GM19324 (cell line): ENCODE measurements around the gene TACSTD2.
"Not testable (repeated sequence)": the region's sequence is repeated elsewhere in the genome, so short reads cannot be mapped to it uniquely, and the experiment has no call there.

Experiments
- ATAC-seq: cut with Tn5 transposase; IDR thresholded peaks from one replicate; pipeline ENCODE4 v1.9.1; 2021; ENCODE audit warnings: mild to moderate bottlenecking, moderate library complexity; ENCODE audit not compliant: unreplicated experiment, low FRiP score

Gene TACSTD2, protein sequence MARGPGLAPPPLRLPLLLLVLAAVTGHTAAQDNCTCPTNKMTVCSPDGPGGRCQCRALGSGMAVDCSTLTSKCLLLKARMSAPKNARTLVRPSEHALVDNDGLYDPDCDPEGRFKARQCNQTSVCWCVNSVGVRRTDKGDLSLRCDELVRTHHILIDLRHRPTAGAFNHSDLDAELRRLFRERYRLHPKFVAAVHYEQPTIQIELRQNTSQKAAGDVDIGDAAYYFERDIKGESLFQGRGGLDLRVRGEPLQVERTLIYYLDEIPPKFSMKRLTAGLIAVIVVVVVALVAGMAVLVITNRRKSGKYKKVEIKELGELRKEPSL

DNA sequence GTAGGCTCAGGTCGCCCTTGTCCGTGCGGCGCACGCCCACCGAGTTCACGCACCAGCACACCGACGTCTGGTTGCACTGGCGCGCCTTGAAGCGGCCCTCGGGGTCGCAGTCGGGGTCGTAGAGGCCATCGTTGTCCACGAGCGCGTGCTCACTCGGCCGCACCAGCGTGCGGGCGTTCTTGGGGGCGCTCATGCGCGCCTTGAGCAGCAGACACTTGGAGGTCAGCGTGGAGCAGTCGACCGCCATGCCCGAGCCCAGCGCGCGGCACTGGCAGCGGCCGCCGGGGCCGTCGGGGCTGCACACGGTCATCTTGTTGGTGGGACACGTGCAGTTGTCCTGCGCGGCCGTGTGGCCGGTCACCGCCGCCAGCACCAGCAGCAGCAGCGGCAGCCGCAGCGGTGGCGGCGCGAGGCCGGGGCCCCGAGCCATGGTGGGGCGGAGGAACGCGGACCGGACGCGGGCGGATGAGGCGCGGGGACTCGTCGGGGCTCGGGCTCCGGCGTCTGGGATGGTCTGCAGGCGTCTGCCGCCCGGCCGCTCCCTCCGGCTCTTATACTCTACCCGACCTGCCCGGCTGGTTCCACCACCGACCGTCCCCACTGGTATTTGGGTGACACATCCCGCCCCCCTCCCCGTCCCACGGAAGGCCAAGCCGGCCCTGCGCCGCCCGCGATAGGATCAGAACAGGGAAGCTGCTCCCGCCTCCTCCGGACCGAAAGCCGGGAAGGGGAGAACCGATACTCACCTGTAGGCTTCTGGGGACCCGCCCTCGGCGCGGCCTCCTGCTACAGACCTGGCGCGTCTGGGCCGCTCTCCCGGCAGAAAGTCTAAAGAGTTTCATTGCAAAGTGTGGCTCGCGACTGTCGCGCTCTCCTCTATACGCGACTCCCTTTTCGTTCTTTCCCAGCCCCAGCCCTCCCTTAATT, at the start of gene TACSTD2:
TSS of gene TACSTD2 (minus strand) at position 526 of the 927 bp plus-strand sequence. CDS start at position 430, 96 bp downstream.
- no peak for ATAC-seq

DNA sequence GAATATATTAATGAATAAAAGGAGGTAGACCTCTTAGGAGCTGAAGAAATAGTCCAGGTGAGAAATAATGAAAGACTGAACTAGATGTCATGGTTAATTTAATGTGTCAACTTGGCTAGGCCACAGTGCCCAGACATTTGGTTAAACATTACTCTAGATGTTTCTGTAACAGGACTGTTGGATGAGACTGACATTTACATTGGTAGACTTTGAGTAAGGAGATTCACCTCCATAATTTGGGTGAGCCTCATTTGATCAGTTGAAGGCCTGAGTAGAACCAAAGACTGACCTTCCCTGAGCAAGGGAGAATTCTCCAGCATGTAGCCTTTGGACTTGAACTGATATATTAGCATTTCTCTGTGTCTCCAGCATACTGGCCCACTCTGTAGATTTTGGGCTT, 49.2 kb upstream of the TACSTD2 start:
- no peak for ATAC-seq

DNA sequence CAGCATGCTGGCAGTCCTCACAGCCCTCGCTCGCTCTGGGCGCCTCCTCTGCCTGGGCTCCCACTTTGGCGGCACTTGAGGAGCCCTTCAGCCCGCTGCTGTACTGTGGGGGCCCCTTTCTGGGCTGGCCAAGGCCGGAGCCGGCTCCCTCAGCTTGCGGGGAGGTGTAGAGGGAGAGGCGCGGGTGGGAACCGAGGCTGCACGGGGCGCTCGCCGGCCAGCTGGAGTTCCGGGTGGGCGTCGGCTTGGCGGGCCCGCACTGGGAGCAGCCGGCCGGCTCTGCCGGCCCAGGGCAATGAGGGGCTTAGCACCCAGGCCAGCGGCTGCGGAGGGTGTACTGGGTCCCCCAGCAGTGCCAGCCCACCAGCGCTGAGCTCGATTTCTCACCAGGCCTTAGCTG, 46.2 kb upstream of the TACSTD2 start:
- not testable (repeated sequence) for ATAC-seq

DNA sequence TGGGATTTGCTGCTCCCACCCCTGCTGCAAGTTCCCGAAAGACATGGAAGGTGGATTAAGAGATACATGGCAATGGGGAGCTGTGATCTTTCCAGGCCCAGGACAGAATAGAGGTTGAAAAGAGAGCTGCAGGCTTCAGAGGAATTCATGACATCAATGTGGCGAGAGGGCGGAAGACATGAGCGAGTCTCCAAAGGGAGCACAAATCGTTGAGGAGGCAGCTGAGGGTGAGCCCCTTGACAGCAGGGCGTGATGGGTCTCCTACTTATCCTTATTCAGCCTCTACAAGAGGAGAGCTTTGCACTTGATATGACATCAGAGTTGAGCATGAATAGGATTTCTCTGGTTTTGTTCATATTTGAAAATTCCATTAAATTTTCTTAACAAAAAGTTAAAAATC, 45.5 kb upstream of the TACSTD2 start:
- no peak for ATAC-seq

DNA sequence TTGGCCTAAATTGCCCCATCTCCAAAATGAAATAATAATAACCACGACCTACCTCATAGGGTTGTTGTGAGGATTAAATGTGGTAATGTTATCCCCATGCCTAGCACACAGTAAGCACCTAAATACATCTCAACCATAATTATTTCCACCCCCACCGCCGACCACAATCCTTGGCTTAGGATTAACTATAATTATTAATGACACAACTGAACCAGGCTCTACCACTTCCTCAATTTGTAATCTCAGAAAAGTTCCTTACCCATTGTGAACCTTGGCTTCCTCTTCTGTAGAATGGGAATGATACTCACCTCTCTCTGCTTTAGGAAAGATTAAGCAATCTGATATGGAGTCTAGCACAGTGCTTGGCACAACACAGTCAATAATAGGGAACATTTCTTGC, 44.3 kb upstream of the TACSTD2 start:
- no peak for ATAC-seq

DNA sequence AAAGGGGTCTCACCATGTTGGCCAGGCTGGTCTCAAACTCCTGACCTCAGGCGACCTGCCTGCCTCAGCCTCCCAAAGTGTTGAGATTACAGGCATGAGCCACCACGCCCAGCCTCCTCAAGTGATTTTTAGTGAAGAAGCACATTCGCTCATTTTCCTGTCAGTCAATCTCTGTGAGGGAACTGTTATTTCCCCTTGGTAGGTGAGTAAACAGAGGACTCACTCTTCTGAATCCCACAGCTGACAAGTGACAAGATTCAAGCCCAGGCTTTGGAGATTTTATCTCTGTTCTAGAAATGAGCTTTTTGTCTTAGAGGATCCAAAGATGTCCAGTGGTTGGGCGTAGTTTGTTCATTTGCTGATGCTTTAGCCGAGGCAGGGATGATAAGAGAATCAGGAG, 43.9 kb upstream of the TACSTD2 start:
- no peak for ATAC-seq

DNA sequence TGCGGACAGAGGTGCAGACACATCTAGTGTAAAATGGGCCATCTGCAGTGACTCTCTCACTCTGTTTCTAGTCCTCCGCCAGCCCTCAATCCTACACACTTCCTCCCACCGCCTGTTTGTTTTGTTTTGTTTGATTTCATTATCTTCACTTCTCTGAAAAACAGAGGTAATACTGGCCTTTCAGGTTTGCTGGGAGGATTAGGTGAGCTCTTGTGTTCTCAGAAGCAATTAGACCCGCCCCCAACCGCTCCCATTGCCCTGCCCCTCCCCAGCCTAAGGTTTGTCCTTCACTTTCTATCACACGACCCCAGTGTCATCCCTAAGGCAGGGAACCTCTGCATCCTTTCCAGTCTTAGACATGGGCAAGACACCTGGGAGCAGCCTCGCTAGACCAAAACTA, 43.2 kb upstream of the TACSTD2 start:
- no peak for ATAC-seq

DNA sequence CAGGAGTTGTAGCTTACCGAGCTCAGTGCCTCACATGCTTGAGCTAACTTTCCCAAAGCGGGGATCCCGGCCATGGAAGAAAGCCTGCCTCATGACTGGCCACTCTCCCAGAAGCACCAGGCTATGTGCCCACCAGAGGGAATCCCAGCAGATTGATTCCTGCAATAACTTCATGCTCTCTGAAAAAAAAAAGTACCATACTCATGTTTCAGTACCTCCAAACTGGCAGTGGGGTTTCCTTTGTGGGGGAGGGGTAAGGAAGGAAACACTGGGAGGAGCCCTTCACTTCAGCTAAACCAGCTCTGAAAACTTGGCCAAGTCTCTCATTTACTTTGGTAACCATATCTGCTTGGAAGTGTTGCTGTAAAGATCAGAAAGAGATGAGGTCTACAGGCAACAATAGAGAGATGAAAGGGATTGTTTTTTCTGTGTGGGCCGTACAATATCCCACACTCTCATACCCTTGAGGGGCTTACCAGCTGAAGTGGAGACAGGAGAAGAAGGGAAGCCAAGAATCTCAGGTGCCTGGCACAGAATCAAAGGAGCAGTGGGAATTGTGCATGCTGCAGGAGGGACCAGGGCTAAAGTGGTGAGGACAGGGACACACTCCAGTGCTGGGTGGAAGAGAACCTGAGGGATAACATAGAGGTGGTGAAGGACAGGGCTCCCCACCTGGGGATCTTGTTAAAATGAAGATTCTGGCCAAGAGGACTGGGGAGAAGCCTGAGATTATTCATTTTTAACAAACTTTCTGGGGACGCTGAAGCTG, 42.4 kb upstream of the TACSTD2 start:
- no peak for ATAC-seq

DNA sequence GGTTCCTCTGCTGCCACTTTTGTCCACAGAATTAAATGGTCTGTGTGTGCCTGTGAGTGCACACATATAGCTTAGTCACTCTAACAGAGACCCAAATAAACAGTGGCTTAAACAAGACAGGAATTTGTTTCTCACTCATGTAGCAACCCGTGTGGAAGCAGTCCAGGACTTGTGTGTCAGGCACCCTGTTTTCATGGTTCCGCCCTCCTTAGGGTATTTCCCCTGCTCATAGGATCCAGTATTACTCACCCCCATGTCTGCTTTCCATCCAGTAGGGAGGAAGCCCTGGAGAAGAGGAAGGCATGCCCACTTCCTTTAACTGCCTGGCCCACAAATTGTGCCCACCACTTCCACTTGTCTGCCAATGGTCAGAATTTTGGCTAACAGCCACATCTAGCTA, 41.3 kb upstream of the TACSTD2 start:
- no peak for ATAC-seq

DNA sequence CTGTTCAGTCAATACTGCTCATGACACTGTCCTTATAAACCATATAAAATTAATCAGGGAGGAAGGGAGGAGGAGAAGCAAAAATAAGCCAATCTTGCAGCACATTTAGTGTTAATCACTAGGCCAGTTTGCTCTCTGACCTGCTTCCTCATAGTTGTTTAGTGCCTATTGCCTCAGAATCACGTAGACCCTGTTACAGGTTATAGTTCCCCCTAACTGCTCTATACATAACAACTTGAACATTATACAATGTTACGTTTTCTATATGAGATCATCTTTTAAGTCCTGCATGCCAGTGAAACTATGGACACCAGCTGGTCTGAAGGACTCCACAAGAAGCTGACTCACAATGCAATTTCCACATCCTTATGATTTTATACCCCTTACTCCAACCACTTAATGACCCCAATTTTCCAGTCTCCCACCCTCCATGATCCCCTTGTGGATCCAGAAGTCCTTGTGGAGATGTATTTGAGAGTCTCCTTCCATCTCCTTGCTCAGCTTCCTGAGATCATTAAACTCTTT, 34.9 kb upstream of the TACSTD2 start:
- no peak for ATAC-seq

DNA sequence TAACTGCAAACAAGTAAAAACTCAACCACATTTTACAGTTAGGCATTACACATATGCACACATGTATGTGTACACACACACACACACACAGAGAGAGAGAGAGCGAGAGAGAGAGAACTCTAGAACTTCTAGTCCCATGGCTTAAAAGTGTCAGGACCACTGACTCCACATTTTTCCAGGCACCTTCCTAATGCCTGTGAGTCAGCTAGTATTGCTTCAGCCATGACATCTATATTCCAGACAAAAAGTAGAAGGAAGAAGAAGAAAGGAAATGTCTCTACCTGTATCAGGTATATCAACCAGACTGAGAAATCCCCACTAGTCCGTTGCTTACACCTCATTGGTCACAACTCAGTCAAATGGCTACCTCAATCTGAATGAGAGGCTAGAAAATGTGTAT, 31.9 kb upstream of the TACSTD2 start:
- ATAC-seq: no peak

DNA sequence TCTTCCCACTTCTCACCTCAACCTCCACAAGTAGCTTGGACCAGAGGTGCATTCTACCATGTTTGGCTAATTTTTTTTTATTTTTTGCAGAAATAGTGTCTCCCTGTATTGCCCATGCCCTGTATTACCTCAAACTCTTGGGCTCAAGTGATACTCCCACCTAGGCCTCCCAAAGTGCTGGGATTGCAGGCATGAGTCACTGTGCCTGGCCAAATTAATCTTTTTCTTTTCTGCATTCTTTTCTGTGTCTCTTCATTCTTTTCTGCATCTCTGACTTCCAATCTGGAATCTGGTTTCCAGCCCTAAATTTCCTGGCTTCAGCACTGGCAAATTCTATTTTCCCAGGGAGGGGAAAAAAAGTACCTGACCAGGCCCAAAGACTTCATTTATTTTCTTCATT, 31.2 kb upstream of the TACSTD2 start:
- ATAC-seq: no peak

DNA sequence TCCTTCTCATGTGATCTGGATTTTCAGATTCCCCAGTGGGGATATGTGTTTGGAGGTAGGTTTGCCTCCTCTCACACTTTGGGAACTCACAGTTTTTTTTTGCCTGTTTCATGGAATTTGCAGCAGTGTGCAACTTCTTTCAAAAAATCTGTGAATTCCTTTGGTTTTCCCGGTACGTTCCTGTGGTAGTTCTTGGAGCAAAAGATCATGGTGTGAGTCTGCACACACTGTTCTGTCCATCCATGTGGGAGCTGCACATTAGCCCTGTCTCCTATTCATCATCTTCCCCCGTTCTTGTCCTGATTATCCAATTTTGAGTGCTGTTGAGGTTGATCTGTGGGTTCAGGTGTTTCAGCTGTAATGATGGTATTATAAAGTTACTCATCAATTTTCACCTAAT, 30.3 kb upstream of the TACSTD2 start:
- no peak for ATAC-seq

DNA sequence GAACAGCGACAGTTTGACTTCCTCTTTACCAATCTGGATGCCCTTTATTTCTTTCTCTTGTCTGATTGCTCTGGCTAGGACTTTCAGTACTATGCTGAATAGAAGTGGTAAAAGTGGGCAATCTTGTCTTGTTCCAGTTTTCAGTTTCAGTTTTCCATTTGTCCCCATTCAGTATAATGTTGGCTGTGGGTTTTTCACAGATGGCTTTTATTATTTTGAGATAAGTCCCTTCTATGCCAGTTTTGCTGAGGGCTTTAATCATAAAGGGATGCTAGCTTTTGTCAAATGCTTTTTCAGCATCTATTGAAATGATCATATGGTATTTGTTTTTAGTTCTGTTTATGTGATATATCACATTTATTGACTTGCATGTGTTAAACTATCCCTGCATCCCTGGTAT, 24.9 kb upstream of the TACSTD2 start:
- ATAC-seq: not testable (repeated sequence)

DNA sequence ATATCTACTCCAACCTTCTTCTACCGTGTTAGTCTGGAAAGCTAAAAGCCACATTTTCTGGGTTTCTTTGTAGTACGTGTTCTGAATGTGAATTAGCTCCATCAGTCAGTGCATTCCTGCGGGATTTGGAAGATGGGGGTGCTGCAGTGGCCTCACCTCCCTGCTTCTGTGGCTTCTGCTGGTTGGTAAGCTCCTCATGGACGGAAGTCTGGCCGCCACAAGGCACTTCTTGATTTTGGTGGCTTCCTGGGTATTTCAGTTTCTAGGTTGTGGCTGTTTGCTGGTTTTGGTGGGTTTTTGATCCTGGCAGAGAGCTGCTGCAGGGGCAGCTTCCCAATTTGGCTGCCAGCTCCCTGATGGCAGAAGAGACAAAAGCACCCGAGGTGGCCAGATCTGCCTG, 20.9 kb upstream of the TACSTD2 start:
- ATAC-seq: no peak

DNA sequence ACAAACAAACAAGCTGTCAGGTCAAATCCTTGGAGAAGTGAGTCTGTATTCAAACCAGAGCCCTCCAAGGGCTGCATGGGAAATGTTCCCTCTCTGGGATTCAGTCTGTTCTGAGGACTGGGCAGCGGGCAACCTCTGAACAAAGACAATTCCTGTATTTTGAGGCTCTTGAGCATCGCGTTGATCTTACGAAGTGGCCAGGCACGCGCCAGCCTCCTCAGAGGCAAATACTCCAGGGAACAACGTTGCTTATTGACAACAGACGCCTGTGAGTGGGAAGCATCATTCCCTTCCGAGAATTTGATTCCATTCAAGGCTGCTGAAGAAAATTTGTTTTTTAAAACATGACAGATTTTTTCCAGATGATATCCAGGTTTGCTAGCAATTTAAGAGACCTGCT, 20.0 kb upstream of the TACSTD2 start:
- no peak for ATAC-seq

DNA sequence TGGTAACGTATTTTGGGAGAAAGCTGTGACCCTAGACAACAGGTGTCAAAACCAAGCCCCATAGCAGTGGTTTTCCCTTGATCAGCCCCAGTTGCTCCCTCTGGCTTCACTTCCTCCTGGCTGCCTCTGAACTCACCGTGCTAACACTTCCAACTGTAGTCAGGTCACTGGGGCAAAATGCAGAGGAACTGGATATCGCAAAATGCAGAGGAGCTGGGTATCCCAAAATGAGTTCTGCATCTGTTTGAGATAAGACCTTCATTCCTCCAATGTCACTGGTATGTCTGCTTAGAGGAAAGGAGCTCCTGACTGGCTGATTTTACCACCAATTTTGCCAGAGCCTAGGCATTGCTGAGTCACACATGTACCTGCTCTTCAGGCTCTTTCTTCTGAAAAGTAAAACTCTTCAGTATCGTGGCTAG, 19.6 kb upstream of the TACSTD2 start:
- ATAC-seq: no peak

DNA sequence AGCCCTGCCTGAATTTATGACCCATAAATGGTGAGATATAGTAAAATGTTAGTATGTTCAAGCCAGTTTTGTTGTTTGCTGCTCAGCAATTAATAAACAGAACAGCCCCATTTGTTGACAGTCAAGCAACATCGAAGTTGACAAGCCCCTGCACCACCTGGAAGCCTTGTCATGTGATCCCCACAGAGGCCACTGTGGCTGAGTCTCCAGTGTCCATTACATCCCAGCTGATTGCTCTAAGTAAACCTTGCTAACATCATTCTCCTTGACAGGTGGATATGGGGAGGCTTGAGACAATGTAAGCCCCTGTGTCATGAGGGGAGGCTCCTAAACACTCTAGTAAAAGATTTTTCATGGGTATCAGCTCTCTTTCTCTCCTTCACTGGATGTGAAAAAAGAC, 17.5 kb upstream of the TACSTD2 start:
- no peak for ATAC-seq

DNA sequence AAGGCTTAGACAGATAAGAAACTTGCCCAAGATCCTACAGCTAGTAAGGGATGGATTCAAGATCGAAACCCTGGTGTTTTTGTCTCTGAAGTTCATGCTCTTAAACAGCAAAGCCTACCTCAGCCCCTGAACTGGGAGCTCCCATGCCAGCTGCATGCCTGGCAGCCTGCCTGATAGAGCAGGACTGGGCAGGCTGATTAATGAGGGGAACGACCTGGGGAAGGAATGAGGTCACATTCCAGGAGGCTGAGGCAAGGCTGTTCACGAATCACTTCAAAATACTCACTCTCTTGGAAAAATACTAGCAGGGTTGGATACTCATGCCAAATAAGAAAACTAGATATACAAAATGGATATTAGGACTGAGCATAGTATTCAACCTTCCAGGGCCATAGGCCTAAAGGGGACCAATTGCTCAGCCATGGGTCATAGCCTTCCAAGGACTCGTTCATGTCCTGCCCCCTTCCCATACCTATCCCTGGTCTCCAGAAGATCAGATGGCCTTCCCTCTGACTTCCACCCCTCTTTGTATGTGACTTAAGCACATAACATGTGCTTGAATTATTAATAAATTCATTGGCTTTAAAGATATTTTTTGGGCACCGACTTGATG, 15.6 kb upstream of the TACSTD2 start:
- ATAC-seq: no peak

DNA sequence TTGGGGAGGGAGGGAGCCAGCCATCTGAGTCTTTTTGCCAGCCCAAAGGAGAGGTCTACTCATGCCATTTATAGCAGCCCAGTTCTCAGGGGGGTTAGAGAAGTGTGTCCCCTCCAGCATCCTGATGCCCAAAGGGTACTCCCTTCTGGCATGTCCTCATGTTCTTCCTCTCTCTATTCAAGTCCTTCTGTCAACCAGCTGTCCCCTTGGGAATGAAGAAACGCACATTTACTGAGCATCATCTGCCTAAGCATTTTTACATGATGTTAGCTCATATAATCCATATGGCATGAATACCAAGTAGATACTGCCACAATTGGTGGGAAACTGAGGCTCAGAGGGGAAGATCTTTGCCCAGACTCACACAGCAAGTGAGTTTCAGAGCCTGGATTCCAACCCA, 14.8 kb upstream of the TACSTD2 start:
- no peak for ATAC-seq
